ENCODE results near the gene FKBP14. TPM values are rescaled to one million over a fixed set of nuclear protein-coding genes. Genes with fewer than 3 reads are reported as not detected.

FKBP14 gene
- total RNA-seq, 1 experiment from 2014 or later: 30.5 TPM

- CTCF ChIA-PET: no interaction called here
- H3K4me3 Mint-ChIP-seq (ENCODE audit: low read depth, unreplicated experiment): no peak overlapping the region
- H3K36me3 Mint-ChIP-seq (ENCODE audit: insufficient read depth, unreplicated experiment): peaks cover 18% of the 10 kb centered on the region
- TF ChIP-seq CTCF (IDR thresholded peaks at IDR 0.05; ENCODE audit: unreplicated experiment): no peak
- no peaks in the 10 kb centered on the region for H3K27me3 Mint-ChIP-seq (ENCODE audit: unreplicated experiment)
- H3K9me3 Mint-ChIP-seq (ENCODE audit: low read depth, unreplicated experiment): no peaks in the 10 kb centered on the region
- no peak overlapping the region for H3K27ac Mint-ChIP-seq (ENCODE audit: unreplicated experiment)
- BruUV-seq (replicated peaks): no TSS peak
- intact Hi-C loops (cut with micrococcal nuclease; ENCODE audit: unreplicated experiment): no loop called here
- no peak for DNase-seq
- H3K4me1 Mint-ChIP-seq (ENCODE audit: low read depth, unreplicated experiment): peaks cover 23% of the 10 kb centered on the region
Measured at GRCh38 chr7:30018451-30018850, 8.1 kb downstream of the FKBP14 start.

DNA sequence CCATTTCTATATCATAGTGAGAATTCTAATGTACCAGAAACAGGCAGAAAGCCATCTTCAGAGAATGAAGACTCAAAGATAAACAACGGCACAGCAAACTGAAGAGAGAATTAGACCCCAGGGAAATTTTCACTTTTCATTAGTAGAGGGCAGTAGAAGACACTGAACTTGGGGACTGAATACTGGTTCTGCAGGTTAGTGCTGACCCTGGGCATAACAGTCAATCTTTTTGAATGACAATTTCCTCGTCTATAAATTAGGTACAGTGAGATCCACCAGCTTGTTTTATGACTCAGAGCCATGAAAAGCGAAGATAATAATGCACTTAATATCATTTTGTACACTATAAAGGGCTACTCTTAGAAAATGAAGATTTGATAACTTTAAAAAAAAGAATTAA is 13.7 kb downstream of the FKBP14 start:
- H3K36me3 Mint-ChIP-seq (ENCODE audit: insufficient read depth, unreplicated experiment): peaks cover 13% of the 10 kb centered on the region
- TF ChIP-seq CTCF (IDR thresholded peaks at IDR 0.05; ENCODE audit: unreplicated experiment): no peak
- DNase-seq: peak; percentile 30
- BruUV-seq (replicated peaks): no TSS peak
- H3K9me3 Mint-ChIP-seq (ENCODE audit: low read depth, unreplicated experiment): no peaks in the 10 kb centered on the region
- H3K27ac Mint-ChIP-seq (ENCODE audit: unreplicated experiment): no peak overlapping the region
- no peak overlapping the region for H3K4me3 Mint-ChIP-seq (ENCODE audit: low read depth, unreplicated experiment)
- intact Hi-C loops (cut with micrococcal nuclease; ENCODE audit: unreplicated experiment): loop anchor here (2.0 kb wide), 1 partner anchor 50 kb away; no protein-coding TSS in a partner anchor
- no peaks in the 10 kb centered on the region for H3K27me3 Mint-ChIP-seq (ENCODE audit: unreplicated experiment)
- peaks cover 9% of the 10 kb centered on the region for H3K4me1 Mint-ChIP-seq (ENCODE audit: low read depth, unreplicated experiment)
- CTCF ChIA-PET: interaction anchor here (0.7 to 1.1 kb wide), 2 partner anchors 14 to 49 kb away, joined by 3 read pairs; no protein-coding TSS in a partner anchor

- Mint-ChIP-seq H3K27me3 (ENCODE audit: unreplicated experiment) (no peaks in the 10 kb centered on the region), H3K4me1 (ENCODE audit: low read depth, unreplicated experiment) (peaks cover 9% of the 10 kb centered on the region), H3K36me3 (ENCODE audit: insufficient read depth, unreplicated experiment) (no peaks in the 10 kb centered on the region), H3K27ac (ENCODE audit: unreplicated experiment) (no peak overlapping the region), H3K9me3 (ENCODE audit: low read depth, unreplicated experiment) (no peaks in the 10 kb centered on the region), H3K4me3 (ENCODE audit: low read depth, unreplicated experiment) (no peak overlapping the region)
- DNase-seq: no peak
- CTCF ChIA-PET: no interaction called here
- BruUV-seq (replicated peaks): no TSS peak
- intact Hi-C loops (cut with micrococcal nuclease; ENCODE audit: unreplicated experiment): no loop called here
- no peak for TF ChIP-seq CTCF (IDR thresholded peaks at IDR 0.05; ENCODE audit: unreplicated experiment)
Measured at GRCh38 chr7:30010021-30010420, 16.5 kb downstream of the FKBP14 start.

DNA sequence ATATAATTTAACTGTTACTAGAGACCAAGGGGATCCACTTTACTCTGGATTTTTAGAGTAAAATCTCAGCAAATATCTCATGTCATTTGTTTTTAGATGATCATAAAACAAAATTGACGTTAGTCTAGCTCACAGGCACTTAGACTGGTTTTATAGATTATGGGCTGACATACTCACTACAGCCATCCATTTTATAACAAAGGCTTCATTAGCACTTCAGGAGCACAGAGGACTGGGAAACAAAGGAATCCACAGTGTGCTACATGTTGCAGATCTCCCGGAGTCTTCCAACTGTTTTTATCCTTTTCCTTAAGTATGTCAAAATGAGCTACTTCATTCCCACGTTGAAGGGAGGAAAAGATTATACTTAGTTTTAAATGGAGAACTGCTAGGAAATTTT is 21.0 kb downstream of the FKBP14 start:
- no TSS peak for BruUV-seq (replicated peaks)
- no peak overlapping the region for H3K4me3 Mint-ChIP-seq (ENCODE audit: low read depth, unreplicated experiment)
- no peaks in the 10 kb centered on the region for H3K9me3 Mint-ChIP-seq (ENCODE audit: low read depth, unreplicated experiment)
- TF ChIP-seq CTCF (IDR thresholded peaks at IDR 0.05; ENCODE audit: unreplicated experiment): no peak
- H3K27me3 Mint-ChIP-seq (ENCODE audit: unreplicated experiment): no peaks in the 10 kb centered on the region
- no peak for DNase-seq
- H3K36me3 Mint-ChIP-seq (ENCODE audit: insufficient read depth, unreplicated experiment): no peaks in the 10 kb centered on the region
- intact Hi-C loops (cut with micrococcal nuclease; ENCODE audit: unreplicated experiment): no loop called here
- H3K27ac Mint-ChIP-seq (ENCODE audit: unreplicated experiment): no peak overlapping the region
- CTCF ChIA-PET: no interaction called here
- H3K4me1 Mint-ChIP-seq (ENCODE audit: low read depth, unreplicated experiment): no peaks in the 10 kb centered on the region
